Thyroid gland (tissue), 4 donors: Measurements from ENCODE around the gene BAIAP3. TPM values are rescaled to one million over a fixed set of nuclear protein-coding genes. Genes with fewer than 3 reads are reported as not detected.

Source experiments
- DNase-seq, 2 donors: peaks; one replicate each; pipeline ENCODE4 v3.0.0-alpha.2; 2019
- H3K27ac ChIP-seq, 3 donors: fragments of 200-600 bp; sonication (generic); 1 replicate in 2 of 3; 2 replicates in 1 of 3; pipeline ENCODE4 v1.5.1; 2016 to 2019; ENCODE audit warnings: mild to moderate bottlenecking in 1 of 3, moderate library complexity in 1 of 3
- H3K27me3 ChIP-seq: fragments of 200-600 bp; sonication (generic); one replicate; pipeline ENCODE4 v1.5.1; 2019
- H3K36me3 ChIP-seq, 2 donors: fragments of 200-600 bp; sonication (generic); one replicate each; pipeline ENCODE4 v1.5.1; 2016 to 2019
- H3K4me1 ChIP-seq, 2 donors: fragments of 200-600 bp; sonication (generic); one replicate each; pipeline ENCODE4 v1.5.1; 2017 to 2019
- H3K4me3 ChIP-seq, 3 donors: fragments of 200-600 bp; sonication (generic); replicated peaks in 1 of 3; 1 replicate in 2 of 3; 2 replicates in 1 of 3; pipeline ENCODE4 v1.5.1; 2016; ENCODE audit warnings: mild to moderate bottlenecking in 1 of 3
- H3K9me3 ChIP-seq: fragments of 200-600 bp; sonication (generic); one replicate; pipeline ENCODE4 v1.5.1; 2017
- CTCF ChIP-seq, 6 experiments: fragments of 200-600 bp in 3 of 6; fragments of 450-650 bp in 3 of 6; sonication (generic) in 3 of 6; IDR thresholded peaks; one replicate each; pipeline ENCODE4 v1.5.1; 2016 to 2019; ENCODE audit warnings: antibody characterized with exemption in 6 of 6, mild to moderate bottlenecking in 2 of 6, inconsistent platforms in 1 of 6, moderate library complexity in 1 of 6
- POLR2A ChIP-seq, 2 donors: fragments of 450-650 bp; IDR thresholded peaks; one replicate each; pipeline ENCODE4 v1.6.1; 2017; ENCODE audit warnings: antibody characterized with exemption in 2 of 2, mild to moderate bottlenecking in 2 of 2, moderate library complexity in 1 of 2
- WGBS, 2 donors: methylation state at CpG; one replicate each; pipeline ENCODE4 v1.1.5; 2017; 5-methylcytosine and 5-hydroxymethylcytosine counted together
- intact Hi-C: fragments of 100-400 bp; cut with DNase I; formaldehyde crosslinking; loops from one replicate; pipeline ENCODE4 v1.15.1; 2023
- total RNA-seq, 4 donors: library from RNA; depleted of rRNA; stranded (reverse); fragments of >200 nt; gene quantifications; one replicate each; pipeline ENCODE4 v1.2.3, GENCODE V29; 2016

BAIAP3 gene
- total RNA-seq, 4 donors from 2014 or later: 0.45 to 3.0 (median 1.6) TPM

GRCh38 chr16:1392826-1393225 is 59.4 kb downstream of the BAIAP3 start:
- Histone ChIP-seq H3K27ac (no peak overlapping the region), H3K4me3 (no peak overlapping the region), H3K4me1 (no peaks in the 10 kb centered on the region), H3K36me3 (peaks cover 40 to 42% of the 10 kb centered on the region in 2 donors), H3K9me3 (no peaks in the 10 kb centered on the region), H3K27me3 (no peaks in the 10 kb centered on the region)
- DNase-seq: no peak
- no peak for TF ChIP-seq CTCF (IDR thresholded peaks at IDR 0.05)
- TF ChIP-seq POLR2A (IDR thresholded peaks at IDR 0.05): no peak
- intact Hi-C loops: no loop called here
- WGBS, 2 donors: 93% methylated on average over 17 of the region's 17 CpGs

- Histone ChIP-seq H3K27ac (no peak overlapping the region), H3K4me1 (no peaks in the 10 kb centered on the region), H3K36me3 (peaks cover 38 to 42% of the 10 kb centered on the region in 2 donors), H3K9me3 (no peaks in the 10 kb centered on the region), H3K27me3 (no peaks in the 10 kb centered on the region), H3K4me3 (no peak overlapping the region)
- 97 to 99% methylated on average over 13 to 17 of the region's 21 CpGs for WGBS, 2 donors
- TF ChIP-seq POLR2A (IDR thresholded peaks at IDR 0.05) (no peak), CTCF (IDR thresholded peaks at IDR 0.05) (no peak)
- intact Hi-C loops: no loop called here
- no peak for DNase-seq
Observed at GRCh38 chr16:1393613-1394176, 60.2 kb downstream of the BAIAP3 start.

- Histone ChIP-seq H3K27ac (no peak overlapping the region), H3K4me3 (no peak overlapping the region), H3K9me3 (no peaks in the 10 kb centered on the region), H3K27me3 (no peaks in the 10 kb centered on the region), H3K36me3 (peaks cover 38 to 44% of the 10 kb centered on the region in 2 donors), H3K4me1 (no peaks in the 10 kb centered on the region)
- intact Hi-C loops: no loop called here
- TF ChIP-seq CTCF (IDR thresholded peaks at IDR 0.05): no peak
- TF ChIP-seq POLR2A (IDR thresholded peaks at IDR 0.05): no peak
- DNase-seq: no peak
- WGBS, 2 donors: 91 to 93% methylated on average over 5 to 19 of the region's 19 CpGs
Observed at GRCh38 chr16:1394367-1394951, 61.0 kb downstream of the BAIAP3 start.

- H3K4me3 ChIP-seq: no peak overlapping the region
- no peak for TF ChIP-seq CTCF (IDR thresholded peaks at IDR 0.05)
- TF ChIP-seq POLR2A (IDR thresholded peaks at IDR 0.05): no peak
- intact Hi-C loops: no loop called here
- H3K4me1 ChIP-seq: no peaks in the 10 kb centered on the region
- peaks cover 33 to 42% of the 10 kb centered on the region in 2 donors for H3K36me3 ChIP-seq
- H3K27me3 ChIP-seq: no peaks in the 10 kb centered on the region
- DNase-seq: no peak
- no peaks in the 10 kb centered on the region for H3K9me3 ChIP-seq
- H3K27ac ChIP-seq: no peak overlapping the region
- 95% methylated on average over 21 to 22 of the region's 22 CpGs for WGBS, 2 donors
Observed at GRCh38 chr16:1395444-1396031, 62.1 kb downstream of the BAIAP3 start.

- H3K4me3 ChIP-seq: no peak overlapping the region
- peaks cover 43 to 51% of the 10 kb centered on the region in 2 donors for H3K36me3 ChIP-seq
- no peaks in the 10 kb centered on the region for H3K9me3 ChIP-seq
- no peaks in the 10 kb centered on the region for H3K4me1 ChIP-seq
- no peak for DNase-seq
- no peak overlapping the region for H3K27ac ChIP-seq
- TF ChIP-seq POLR2A (IDR thresholded peaks at IDR 0.05) (no peak), CTCF (IDR thresholded peaks at IDR 0.05) (no peak)
- WGBS, 2 donors: 94 to 95% methylated on average over 12 to 19 of the region's 21 CpGs
- intact Hi-C loops: no loop called here
- H3K27me3 ChIP-seq: no peaks in the 10 kb centered on the region
Observed at GRCh38 chr16:1397779-1398178, 64.3 kb downstream of the BAIAP3 start.
